OCI-LY7 (cell line): ENCODE measurements around the gene APOBEC3C. TPM values are rescaled to one million over a fixed set of nuclear protein-coding genes. Genes with fewer than 3 reads are reported as not detected.
A peak's percentile ranks its signal among the peaks of the same experiment; 100 is the strongest.
"Not testable (repeated sequence)": the region's sequence is repeated elsewhere in the genome, so short reads cannot be mapped to it uniquely, and the experiment has no call there.

Experiments
- BruUV-seq: library from RNA; stranded (reverse); fragments of 400-500 nt; replicated peaks from 2 replicates; lab custom pipeline; 2021; lab: Mats Ljungman, UMichigan
- CTCF ChIA-PET: fragments of 300-600 bp; sonication (Branson Sonifier 250); formaldehyde crosslinking; loops from one replicate; lab custom pipeline; 2022; ENCODE audit warnings: antibody characterized with exemption; ENCODE audit not compliant: unreplicated experiment; lab: Charles Lee
- POLR2A ChIA-PET: fragments of 300-600 bp; sonication (Branson Sonifier 250); formaldehyde crosslinking; loops from one replicate; lab custom pipeline; 2022; ENCODE audit warnings: antibody characterized with exemption; lab: Charles Lee
- DNase-seq: peaks from one replicate; pipeline ENCODE4 v3.0.0-alpha.2; 2015; ENCODE audit warnings: low spot score
- H2AFZ ChIP-seq: fragments of 200-600 bp; sonication (generic), shearing (Covaris generic); 2 replicates; pipeline ENCODE4 v1.6.1; 2014; ENCODE audit warnings: mild to moderate bottlenecking, antibody characterized with exemption, low read length, moderate library complexity
- H3K27ac ChIP-seq: fragments of 200-600 bp; sonication (generic); 2 replicates; pipeline ENCODE4 v1.5.1; 2014; ENCODE audit warnings: mixed run types, low read depth, mild to moderate bottlenecking, moderate library complexity, low read length, inconsistent platforms; ENCODE audit not compliant: poor library complexity, severe bottlenecking
- H3K36me3 ChIP-seq: fragments of 200-600 bp; sonication (generic); 2 replicates; pipeline ENCODE4 v1.6.1; 2014; ENCODE audit warnings: mild to moderate bottlenecking, antibody characterized with exemption, low read length, moderate library complexity, mixed read lengths; ENCODE audit not compliant: insufficient read depth
- H3K4me1 ChIP-seq: fragments of 200-600 bp; sonication (generic); 2 replicates; pipeline ENCODE4 v1.5.1; 2014; ENCODE audit warnings: mild to moderate bottlenecking, low read length; ENCODE audit not compliant: insufficient read depth, poor library complexity, severe bottlenecking
- H3K4me2 ChIP-seq: fragments of 200-600 bp; sonication (generic); 2 replicates; pipeline ENCODE4 v1.6.1; 2014; ENCODE audit warnings: mild to moderate bottlenecking, low read length
- H3K4me3 ChIP-seq: fragments of 200-600 bp; sonication (generic); 2 replicates; pipeline ENCODE4 v1.5.1; 2014; ENCODE audit warnings: mild to moderate bottlenecking, low read depth, low read length; ENCODE audit not compliant: poor library complexity, severe bottlenecking
- H3K79me2 ChIP-seq: fragments of 200-600 bp; sonication (generic); 2 replicates; pipeline ENCODE4 v1.6.1; 2016; ENCODE audit warnings: low read depth, mild to moderate bottlenecking, low read length, moderate library complexity, mixed read lengths; ENCODE audit not compliant: insufficient read depth
- H3K9me2 ChIP-seq: fragments of 200-600 bp; sonication (generic); 2 replicates; pipeline ENCODE4 v1.6.1; 2016; ENCODE audit warnings: mild to moderate bottlenecking, low read length, mixed read lengths; ENCODE audit not compliant: insufficient read depth
- H3K9me3 ChIP-seq: fragments of 200-600 bp; sonication (generic); 2 replicates; pipeline ENCODE4 v1.6.1; 2014; ENCODE audit warnings: mild to moderate bottlenecking, mixed run types, low read length, mixed read lengths
- H4K20me1 ChIP-seq: fragments of 200-600 bp; sonication (generic); 2 replicates; pipeline ENCODE4 v1.6.1; 2014; ENCODE audit warnings: mild to moderate bottlenecking, antibody characterized with exemption, low read length, moderate library complexity, mixed read lengths; ENCODE audit not compliant: insufficient read depth
- EZH2phosphoT487 ChIP-seq: fragments of 200-600 bp; sonication (generic); IDR thresholded peaks from 2 replicates; pipeline ENCODE4 v1.6.1; 2018; ENCODE audit warnings: low read depth, borderline replicate concordance, mild to moderate bottlenecking, mixed run types, antibody characterized with exemption, low read length, moderate library complexity, mixed read lengths
- intact Hi-C: fragments of 100-400 bp; cut with micrococcal nuclease; formaldehyde crosslinking; loops from one replicate; pipeline ENCODE4 v1.10.0; 2022; ENCODE audit not compliant: unreplicated experiment
- total RNA-seq, 2 experiments: library from RNA; depleted of rRNA in 1 of 2; stranded (reverse); fragments of >200 nt in 1 of 2; shearing (Covaris generic) in 1 of 2; gene quantifications; 2 replicates each; pipeline ENCODE4 v1.2.3, GENCODE V29; 2014 to 2022
- TF ChIP-seq, protein P1 (sequence below): fragments of 200-600 bp; sonication (generic); conservative IDR thresholded peaks from 2 replicates; pipeline ENCODE4 v1.5.1; 2014; ENCODE audit warnings: mild to moderate bottlenecking, antibody characterized with exemption, low read length, moderate library complexity, mixed read lengths

Gene APOBEC3C
- total RNA-seq, 2 experiments from 2014 or later = 4.3 to 74.0 TPM

DNA sequence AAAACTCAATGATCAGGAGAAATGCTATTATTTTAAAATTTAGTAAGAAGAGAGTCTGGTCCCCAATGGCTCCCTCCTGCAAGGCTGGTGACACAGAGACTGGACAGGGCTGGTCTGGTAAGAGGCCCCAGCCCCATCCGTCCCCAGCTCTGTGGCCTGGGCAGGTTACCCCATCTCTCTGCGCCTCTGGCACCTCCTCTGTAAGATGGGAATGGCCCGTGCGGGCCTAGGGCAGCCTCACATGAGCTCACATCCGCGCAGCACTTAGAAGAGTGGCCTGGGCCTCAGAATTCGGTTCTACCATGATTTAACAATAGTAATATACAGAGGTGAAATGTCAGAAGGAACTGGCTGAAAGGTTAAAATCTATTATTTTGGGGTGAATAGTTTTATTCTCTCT, 27.9 kb downstream of the APOBEC3C start:
- TF ChIP-seq, protein P1, sequence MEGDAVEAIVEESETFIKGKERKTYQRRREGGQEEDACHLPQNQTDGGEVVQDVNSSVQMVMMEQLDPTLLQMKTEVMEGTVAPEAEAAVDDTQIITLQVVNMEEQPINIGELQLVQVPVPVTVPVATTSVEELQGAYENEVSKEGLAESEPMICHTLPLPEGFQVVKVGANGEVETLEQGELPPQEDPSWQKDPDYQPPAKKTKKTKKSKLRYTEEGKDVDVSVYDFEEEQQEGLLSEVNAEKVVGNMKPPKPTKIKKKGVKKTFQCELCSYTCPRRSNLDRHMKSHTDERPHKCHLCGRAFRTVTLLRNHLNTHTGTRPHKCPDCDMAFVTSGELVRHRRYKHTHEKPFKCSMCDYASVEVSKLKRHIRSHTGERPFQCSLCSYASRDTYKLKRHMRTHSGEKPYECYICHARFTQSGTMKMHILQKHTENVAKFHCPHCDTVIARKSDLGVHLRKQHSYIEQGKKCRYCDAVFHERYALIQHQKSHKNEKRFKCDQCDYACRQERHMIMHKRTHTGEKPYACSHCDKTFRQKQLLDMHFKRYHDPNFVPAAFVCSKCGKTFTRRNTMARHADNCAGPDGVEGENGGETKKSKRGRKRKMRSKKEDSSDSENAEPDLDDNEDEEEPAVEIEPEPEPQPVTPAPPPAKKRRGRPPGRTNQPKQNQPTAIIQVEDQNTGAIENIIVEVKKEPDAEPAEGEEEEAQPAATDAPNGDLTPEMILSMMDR = no peak
- no peak for TF ChIP-seq EZH2phosphoT487
- H3K27ac ChIP-seq = no peak overlapping the region
- ChIA-PET CTCF (no interaction called here), POLR2A (no interaction called here)
- peak overlapping the region; percentile 64 for H3K4me3 ChIP-seq
- H3K9me3 ChIP-seq = no peaks in the 10 kb centered on the region
- no peak for DNase-seq
- no peaks in the 10 kb centered on the region for H3K79me2 ChIP-seq
- no peak overlapping the region for H2AFZ ChIP-seq
- H3K36me3 ChIP-seq = no peaks in the 10 kb centered on the region
- H3K4me2 ChIP-seq = peak overlapping the region; percentile 73
- intact Hi-C loops = no loop called here
- BruUV-seq = TSS peak; percentile 68
- no peaks in the 10 kb centered on the region for H3K9me2 ChIP-seq
- H3K4me1 ChIP-seq = peaks cover 29% of the 10 kb centered on the region
- H4K20me1 ChIP-seq = no peaks in the 10 kb centered on the region

DNA sequence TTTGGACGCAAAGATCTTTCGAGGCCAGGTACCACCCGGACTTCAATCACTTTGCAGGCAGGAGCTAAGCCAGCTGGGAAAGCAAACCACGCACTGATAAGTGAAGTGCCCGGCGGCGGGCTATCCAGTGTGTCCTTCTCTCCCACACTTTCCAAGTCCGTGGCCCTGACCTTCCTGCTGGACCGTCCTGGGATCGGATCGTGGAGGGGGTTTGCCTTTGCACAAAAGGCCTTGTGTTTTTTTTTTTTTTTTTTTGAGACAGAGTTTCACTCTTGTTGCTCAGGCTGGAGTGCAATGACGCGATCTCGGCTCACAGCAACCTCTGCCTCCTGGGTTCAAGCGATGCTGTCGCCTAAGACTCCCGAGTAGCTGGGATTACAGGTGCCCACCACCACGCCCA, 29.0 kb downstream of the APOBEC3C start:
- CTCF ChIA-PET, DNase-seq, H3K27ac ChIP-seq, H2AFZ ChIP-seq, H3K9me3 ChIP-seq, H3K36me3 ChIP-seq, H3K9me2 ChIP-seq, H3K4me2 ChIP-seq, BruUV-seq, H3K79me2 ChIP-seq, H4K20me1 ChIP-seq, H3K4me3 ChIP-seq, intact Hi-C loops, POLR2A ChIA-PET: not testable (repeated sequence)
- H3K4me1 ChIP-seq = peaks cover 33% of the 10 kb centered on the region

- Histone ChIP-seq H3K4me2 (0 out of 2 replicates have a peak overlapping the region, but pooled peaks have one; percentile 8), H3K4me1 (peaks cover 28% of the 10 kb centered on the region)
- H3K27ac ChIP-seq, H2AFZ ChIP-seq, H3K4me3 ChIP-seq, DNase-seq, BruUV-seq, POLR2A ChIA-PET, H3K9me3 ChIP-seq, H4K20me1 ChIP-seq, H3K79me2 ChIP-seq, CTCF ChIA-PET, intact Hi-C loops, H3K36me3 ChIP-seq, H3K9me2 ChIP-seq: not testable (repeated sequence)
Observed at GRCh38 chr22:39045136-39045535, 31.1 kb downstream of the APOBEC3C start.

GRCh38 chr22:39049486-39049885, 35.4 kb downstream of the APOBEC3C start:
- H3K36me3 ChIP-seq, H3K4me3 ChIP-seq, BruUV-seq, DNase-seq, H4K20me1 ChIP-seq, intact Hi-C loops, H3K4me2 ChIP-seq, H3K9me3 ChIP-seq, H2AFZ ChIP-seq, H3K27ac ChIP-seq, H3K79me2 ChIP-seq, CTCF ChIA-PET, H3K9me2 ChIP-seq: not testable (repeated sequence)
- H3K4me1 ChIP-seq = peaks cover 12% of the 10 kb centered on the region
- POLR2A ChIA-PET = interaction anchor here (1.0 kb wide), 1 partner anchor 35 kb away, joined by 3 read pairs; no protein-coding TSS in a partner anchor

DNA sequence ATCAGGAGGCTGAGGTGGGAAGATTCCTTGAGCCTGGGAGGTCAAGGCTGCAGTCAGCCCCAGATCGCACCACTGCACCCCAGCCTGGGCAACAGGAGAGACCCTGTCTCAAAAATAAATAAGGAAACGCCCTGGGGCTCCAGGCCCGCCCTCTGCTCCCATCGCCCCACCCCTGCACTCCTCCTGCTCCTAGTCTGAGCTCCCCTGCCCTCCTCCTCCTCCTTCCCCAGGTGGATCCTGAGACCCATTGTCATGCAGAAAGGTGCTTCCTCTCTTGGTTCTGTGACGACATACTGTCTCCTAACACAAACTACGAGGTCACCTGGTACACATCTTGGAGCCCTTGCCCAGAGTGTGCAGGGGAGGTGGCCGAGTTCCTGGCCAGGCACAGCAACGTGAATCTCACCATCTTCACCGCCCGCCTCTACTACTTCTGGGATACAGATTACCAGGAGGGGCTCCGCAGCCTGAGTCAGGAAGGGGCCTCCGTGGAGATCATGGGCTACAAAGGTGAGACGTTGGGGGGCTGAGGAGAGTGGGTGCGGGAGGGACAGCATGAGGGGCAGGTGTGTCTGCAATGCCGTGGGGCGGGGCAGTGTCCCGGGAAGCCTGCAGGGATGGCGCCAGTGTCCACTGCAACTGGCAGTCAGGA, 37.9 kb downstream of the APOBEC3C start:
- DNase-seq, H3K9me3 ChIP-seq, H3K36me3 ChIP-seq, H3K79me2 ChIP-seq, H3K4me2 ChIP-seq, BruUV-seq, H3K9me2 ChIP-seq, H4K20me1 ChIP-seq, intact Hi-C loops, CTCF ChIA-PET, H3K27ac ChIP-seq, POLR2A ChIA-PET, H3K4me3 ChIP-seq, H2AFZ ChIP-seq: not testable (repeated sequence)
- H3K4me1 ChIP-seq = peaks cover 11% of the 10 kb centered on the region
